ENCODE measurements around the gene PRMT7. TPM values are rescaled to one million over a fixed set of nuclear protein-coding genes. Genes with fewer than 3 reads are reported as not detected.

The PRMT7 gene
- total and polyA plus RNA-seq, 2 donors (not counting 1 experiment from before 2014, with no cell fraction given), result 76.9 to 80.4 TPM

GRCh38 chr16:68372806-68373205 lies 62.0 kb downstream of the PRMT7 start:
- H3K27me3 Mint-ChIP-seq, result peaks cover 3% of the 10 kb centered on the region
- Histone ChIP-seq H3K9ac (ENCODE audit: low read length) (no peak overlapping the region), H3K4me2 (replicated peaks; ENCODE audit: low read depth, low read length, poor library complexity, severe bottlenecking) (no peak overlapping the region), H3K9me3 (ENCODE audit: control extremely low read depth in 1 of 3, control insufficient read depth in 2 of 3, insufficient read depth in 1 of 3, low read length in 2 of 3) (no peaks in the 10 kb centered on the region), H3K4me1 (ENCODE audit: control insufficient read depth in 2 of 2, insufficient read depth in 2 of 2, low read length in 2 of 2) (peaks cover 34 to 37% of the 10 kb centered on the region in 2 donors), H4K20me1 (ENCODE audit: control insufficient read depth, insufficient read depth, low read length, poor library complexity, severe bottlenecking) (no peaks in the 10 kb centered on the region), H3K79me2 (ENCODE audit: control insufficient read depth, insufficient read depth, low read length) (no peaks in the 10 kb centered on the region), H3K27ac (ENCODE audit: low read length in 2 of 2) (no peak overlapping the region), H3K27me3 (replicated peaks in 1 of 4; ENCODE audit: control extremely low read depth in 1 of 4, control insufficient read depth in 3 of 4, insufficient read depth in 4 of 4, low read length in 3 of 4) (peaks cover 0 to 3% (median 1%) of the 10 kb centered on the region in 4 experiments), H2AFZ (ENCODE audit: insufficient read depth, low read depth, low read length, poor library complexity, severe bottlenecking) (no peak overlapping the region), H3K4me3 (ENCODE audit: control extremely low read depth in 1 of 5, extremely low read depth in 1 of 5, insufficient read depth in 1 of 5, low read depth in 2 of 5, low read length in 4 of 5) (no peak overlapping the region), H3K36me3 (replicated peaks in 1 of 2; ENCODE audit: control extremely low read depth in 1 of 2, control insufficient read depth in 1 of 2, extremely low read depth in 1 of 2, insufficient read depth in 2 of 2, low read length in 1 of 2) (no peaks in the 10 kb centered on the region)
- TF ChIP-seq EZH2 (IDR thresholded peaks at IDR 0.05; ENCODE audit: borderline replicate concordance, insufficient read depth, low read depth, low read length, poor library complexity, severe bottlenecking) (no peak), CTCF (IDR thresholded peaks at IDR 0.05) (no peak)
- 97% methylated on average over 8 of the region's 8 CpGs for WGBS (ENCODE audit: insufficient coverage)
- no peak for DNase-seq
- CTCF ChIA-PET, result interaction anchor here (2.5 kb wide), 1 partner anchor 9 kb away, joined by 9 read pairs; no protein-coding TSS in a partner anchor
- peaks cover 31% of the 10 kb centered on the region for H3K4me1 Mint-ChIP-seq
- intact Hi-C loops (cut with micrococcal nuclease), result no loop called here
- H3K4me3 Mint-ChIP-seq, result no peak overlapping the region
- no peak for ATAC-seq (ENCODE audit: low read depth)
- no peak overlapping the region for H3K27ac Mint-ChIP-seq
- POLR2A ChIA-PET, result no interaction called here
- no peaks in the 10 kb centered on the region for H3K9me3 Mint-ChIP-seq (ENCODE audit: insufficient read depth)

- no peak for DNase-seq
- Histone ChIP-seq H3K4me2 (replicated peaks; ENCODE audit: low read depth, low read length, poor library complexity, severe bottlenecking) (no peak overlapping the region), H3K9me3 (ENCODE audit: control extremely low read depth in 1 of 3, control insufficient read depth in 2 of 3, insufficient read depth in 1 of 3, low read length in 2 of 3) (no peaks in the 10 kb centered on the region), H3K27ac (ENCODE audit: low read length in 2 of 2) (no peak overlapping the region), H3K79me2 (ENCODE audit: control insufficient read depth, insufficient read depth, low read length) (no peaks in the 10 kb centered on the region), H3K4me3 (ENCODE audit: control extremely low read depth in 1 of 5, extremely low read depth in 1 of 5, insufficient read depth in 1 of 5, low read depth in 2 of 5, low read length in 4 of 5) (no peak overlapping the region), H3K27me3 (replicated peaks in 1 of 4; ENCODE audit: control extremely low read depth in 1 of 4, control insufficient read depth in 3 of 4, insufficient read depth in 4 of 4, low read length in 3 of 4) (peaks cover 0 to 3% (median 1%) of the 10 kb centered on the region in 4 experiments), H3K36me3 (replicated peaks in 1 of 2; ENCODE audit: control extremely low read depth in 1 of 2, control insufficient read depth in 1 of 2, extremely low read depth in 1 of 2, insufficient read depth in 2 of 2, low read length in 1 of 2) (no peaks in the 10 kb centered on the region), H2AFZ (ENCODE audit: insufficient read depth, low read depth, low read length, poor library complexity, severe bottlenecking) (no peak overlapping the region), H3K9ac (ENCODE audit: low read length) (no peak overlapping the region), H3K4me1 (ENCODE audit: control insufficient read depth in 2 of 2, insufficient read depth in 2 of 2, low read length in 2 of 2) (peaks cover 25 to 36% of the 10 kb centered on the region in 2 donors), H4K20me1 (ENCODE audit: control insufficient read depth, insufficient read depth, low read length, poor library complexity, severe bottlenecking) (no peaks in the 10 kb centered on the region)
- ATAC-seq (ENCODE audit: low read depth), result no peak
- Mint-ChIP-seq H3K27ac (no peak overlapping the region), H3K4me3 (no peak overlapping the region), H3K9me3 (ENCODE audit: insufficient read depth) (no peaks in the 10 kb centered on the region), H3K4me1 (peaks cover 23% of the 10 kb centered on the region), H3K27me3 (peaks cover 3% of the 10 kb centered on the region)
- 94% methylated on average over 17 of the region's 18 CpGs for WGBS (ENCODE audit: insufficient coverage)
- POLR2A ChIA-PET, result no interaction called here
- CTCF ChIA-PET, result interaction anchor here (2.5 kb wide), 1 partner anchor 8 kb away, joined by 9 read pairs; no protein-coding TSS in a partner anchor
- TF ChIP-seq CTCF (IDR thresholded peaks at IDR 0.05) (no peak), EZH2 (IDR thresholded peaks at IDR 0.05; ENCODE audit: borderline replicate concordance, insufficient read depth, low read depth, low read length, poor library complexity, severe bottlenecking) (no peak)
- intact Hi-C loops (cut with micrococcal nuclease), result no loop called here
These were observed 62.9 kb downstream of the PRMT7 start for GRCh38 chr16:68373528-68374245.
